COLO829 (cell line): ENCODE data around the gene CNTN2.
A peak's percentile ranks its signal among the peaks of the same experiment; 100 is the strongest.

Experiments
- DNase-seq: peaks from one replicate; pipeline ENCODE4 v3.0.0; 2012; ENCODE audit warnings: low spot score

The CNTN2 gene

GRCh38 chr1:205074084-205074483 lies 31.1 kb downstream of the CNTN2 start:
- no peak for DNase-seq

- no peak for DNase-seq
Observed at GRCh38 chr1:205074513-205074912, 31.5 kb downstream of the CNTN2 start.

GRCh38 chr1:205075642-205076155 lies 32.7 kb downstream of the CNTN2 start:
- no peak for DNase-seq

GRCh38 chr1:205076245-205076761 lies 33.3 kb downstream of the CNTN2 start:
- no peak for DNase-seq

- DNase-seq, result no peak
Observed at GRCh38 chr1:205077158-205077933, 34.3 kb downstream of the CNTN2 start.

- DNase-seq, result no peak
Observed at GRCh38 chr1:205077934-205078311, 34.9 kb downstream of the CNTN2 start.

- no peak for DNase-seq
Observed at GRCh38 chr1:205082431-205082830, 39.4 kb downstream of the CNTN2 start.

GRCh38 chr1:205084360-205084759 lies 41.3 kb downstream of the CNTN2 start, which contains the start of gene TMEM81:
Gene TMEM81, minus strand, starts transcription at chr1:205084460. Its CDS starts 140 bp downstream, at chr1:205084320.
- no peak for DNase-seq

- DNase-seq, result no peak
Observed at GRCh38 chr1:205088341-205088740, 45.3 kb downstream of the CNTN2 start.

- DNase-seq, result no peak
Observed at GRCh38 chr1:205091043-205091740, 48.2 kb downstream of the CNTN2 start.

- no peak for DNase-seq
Observed at GRCh38 chr1:205095422-205095821, 52.4 kb downstream of the CNTN2 start.

- DNase-seq, result no peak
Observed at GRCh38 chr1:205098242-205098641, 55.2 kb downstream of the CNTN2 start.

- no peak for DNase-seq
Observed at GRCh38 chr1:205102404-205102803, 59.4 kb downstream of the CNTN2 start.

- DNase-seq, result no peak
Observed at GRCh38 chr1:205107327-205107726, 64.3 kb downstream of the CNTN2 start.

GRCh38 chr1:205108464-205108863 lies 65.5 kb downstream of the CNTN2 start:
- no peak for DNase-seq

- no peak for DNase-seq
Observed at GRCh38 chr1:205109269-205109668, 66.3 kb downstream of the CNTN2 start.

- no peak for DNase-seq
Observed at GRCh38 chr1:205109711-205110110, 66.7 kb downstream of the CNTN2 start.

GRCh38 chr1:205111354-205111753 lies 68.3 kb downstream of the CNTN2 start:
- no peak for DNase-seq

GRCh38 chr1:205118752-205119151 lies 75.7 kb downstream of the CNTN2 start:
- DNase-seq, result no peak

- DNase-seq, result peak; percentile 97
Observed at GRCh38 chr1:205121660-205122488, 78.9 kb downstream of the CNTN2 start, which contains the start of gene RBBP5. Gene RBBP5, minus strand, starts transcription at chr1:205121978. Its CDS starts 105 bp downstream, at chr1:205121873.

GRCh38 chr1:205122489-205122882 lies 79.5 kb downstream of the CNTN2 start:
- DNase-seq, result no peak

- DNase-seq, result no peak
Observed at GRCh38 chr1:205124726-205125125, 81.7 kb downstream of the CNTN2 start.
